CD14-positive monocyte (primary cell): Measurements from ENCODE around the gene RAB17. TPM values are rescaled to one million over a fixed set of nuclear protein-coding genes. Genes with fewer than 3 reads are reported as not detected.
A peak's percentile ranks its signal among the peaks of the same experiment; 100 is the strongest.
"Not testable (repeated sequence)": the region's sequence is repeated elsewhere in the genome, so short reads cannot be mapped to it uniquely, and the experiment has no call there.

Source experiments
- DNase-seq, 3 donors: peaks; one replicate each; pipeline ENCODE4 v3.0.0-alpha.2; 2011 to 2022
- H2AFZ ChIP-seq: 2 replicates; pipeline ENCODE4 v1.6.0; 2012; ENCODE audit warnings: mild to moderate bottlenecking, low read depth, low read length, inconsistent platforms; ENCODE audit not compliant: insufficient read depth, poor library complexity, severe bottlenecking
- H3K27ac ChIP-seq, 2 donors: 1 replicate in 1 of 2; 2 replicates in 1 of 2; pipeline ENCODE4 v1.5.1; 2012 to 2013; ENCODE audit warnings: low read length in 2 of 2, control low read depth in 1 of 2, inconsistent platforms in 1 of 2, low read depth in 1 of 2, mild to moderate bottlenecking in 1 of 2
- H3K27me3 ChIP-seq, 2 donors: one replicate each; pipeline versions ENCODE4 v1.6.0 to v1.6.1; 2011 to 2013; ENCODE audit warnings: low read length in 2 of 2; ENCODE audit not compliant: control insufficient read depth in 2 of 2, insufficient read depth in 2 of 2
- H3K36me3 ChIP-seq, 2 donors: replicated peaks in 1 of 2; 1 replicate in 1 of 2; 2 replicates in 1 of 2; pipeline versions ENCODE4 v1.5.1 to v1.6.1; 2012 to 2013; ENCODE audit warnings: low read length in 2 of 2, control low read depth in 1 of 2, inconsistent platforms in 1 of 2, mild to moderate bottlenecking in 1 of 2; ENCODE audit not compliant: insufficient read depth in 2 of 2, control insufficient read depth in 1 of 2
- H3K4me1 ChIP-seq, 2 donors: 1 replicate in 1 of 2; 2 replicates in 1 of 2; pipeline versions ENCODE4 v1.5.1 to v1.6.1; 2012 to 2013; ENCODE audit warnings: low read length in 2 of 2, control low read depth in 1 of 2, inconsistent platforms in 1 of 2, mild to moderate bottlenecking in 1 of 2, moderate library complexity in 1 of 2; ENCODE audit not compliant: insufficient read depth in 2 of 2, control insufficient read depth in 1 of 2
- H3K4me2 ChIP-seq: replicated peaks from 2 replicates; pipeline ENCODE3; 2012; ENCODE audit warnings: low read length, moderate library complexity, mild to moderate bottlenecking; ENCODE audit not compliant: poor library complexity, severe bottlenecking; ENCODE audit errors: extremely low read depth
- H3K4me3 ChIP-seq, 3 experiments: fragments of 200-600 bp in 1 of 3; sonication (generic) in 1 of 3; replicated peaks in 1 of 3; 1 replicate in 2 of 3; 2 replicates in 1 of 3; pipeline ENCODE4 v1.5.1; 2011 to 2013; ENCODE audit warnings: low read length in 3 of 3, mild to moderate bottlenecking in 3 of 3, control low read depth in 2 of 3, low read depth in 2 of 3, inconsistent platforms in 1 of 3, moderate library complexity in 1 of 3
- H3K79me2 ChIP-seq: 2 replicates; pipeline ENCODE4 v1.6.0; 2012; ENCODE audit warnings: mild to moderate bottlenecking, control low read depth, inconsistent platforms, low read length, moderate library complexity; ENCODE audit not compliant: insufficient read depth
- H3K9ac ChIP-seq: 2 replicates; pipeline ENCODE4 v1.6.0; 2017; ENCODE audit warnings: low read length, mild to moderate bottlenecking; ENCODE audit not compliant: insufficient read depth, poor library complexity, severe bottlenecking
- H3K9me3 ChIP-seq, 2 donors: replicated peaks in 1 of 2; 1 replicate in 1 of 2; 2 replicates in 1 of 2; pipeline versions ENCODE4 v1.5.1 to v1.6.1; 2012 to 2013; ENCODE audit warnings: low read length in 2 of 2, control low read depth in 1 of 2; ENCODE audit not compliant: control insufficient read depth in 1 of 2, insufficient read depth in 1 of 2
- H4K20me1 ChIP-seq: 2 replicates; pipeline ENCODE4 v1.6.0; 2012; ENCODE audit warnings: mild to moderate bottlenecking, low read length, control low read depth, moderate library complexity; ENCODE audit not compliant: insufficient read depth
- H3K27ac Mint-ChIP-seq, 7 donors: one replicate each; pipeline ENCODE4 v1.8.0; 2020; ENCODE audit warnings: mild to moderate bottlenecking in 7 of 7, mixed read lengths in 7 of 7, moderate library complexity in 6 of 7, inconsistent platforms in 2 of 7
- H3K27me3 Mint-ChIP-seq, 3 donors: one replicate each; pipeline ENCODE4 v1.8.0; 2021 to 2022; ENCODE audit warnings: low read depth in 3 of 3, mild to moderate bottlenecking in 3 of 3, mixed read lengths in 3 of 3, moderate library complexity in 3 of 3, inconsistent platforms in 1 of 3
- H3K36me3 Mint-ChIP-seq, 2 donors: one replicate each; pipeline ENCODE4 v1.8.0; 2020; ENCODE audit warnings: mixed read lengths in 2 of 2, inconsistent platforms in 1 of 2, mild to moderate bottlenecking in 1 of 2
- H3K4me1 Mint-ChIP-seq: one replicate; pipeline ENCODE4 v1.8.0; 2020; ENCODE audit warnings: mild to moderate bottlenecking, mixed read lengths
- H3K4me3 Mint-ChIP-seq, 2 donors: one replicate each; pipeline ENCODE4 v1.8.0; 2020; ENCODE audit warnings: mild to moderate bottlenecking in 2 of 2, mixed read lengths in 2 of 2, moderate library complexity in 1 of 2
- H3K9me3 Mint-ChIP-seq, 7 donors: one replicate each; pipeline ENCODE4 v1.8.0; 2020 to 2022; ENCODE audit warnings: mixed read lengths in 7 of 7, mild to moderate bottlenecking in 6 of 7, moderate library complexity in 6 of 7, inconsistent platforms in 2 of 7
- CTCF ChIP-seq: fragments of 200-600 bp; IDR thresholded peaks from one replicate; pipeline ENCODE4 v1.8.0; 2022; ENCODE audit warnings: antibody characterized with exemption, mild to moderate bottlenecking
- WGBS: methylation state at CpG from one replicate; pipeline ENCODE4 v1.1.5; 2013; ENCODE audit warnings: missing lambda C conversion rate; ENCODE audit not compliant: insufficient coverage; 5-methylcytosine and 5-hydroxymethylcytosine counted together
- intact Hi-C, 2 donors: fragments of 100-400 bp; cut with micrococcal nuclease; formaldehyde crosslinking; loops; one replicate each; pipeline versions ENCODE4 v1.15.0 to v1.15.1; 2023
- polyA plus RNA-seq, 3 donors: library from polyadenylated mRNA; depleted of rRNA in 1 of 3; unstranded in 2 of 3; stranded (reverse) in 1 of 3; fragments of 300-500 nt in 2 of 3; fragments of >200 nt in 1 of 3; fragmentation: Illumina TruSeq in 2 of 3; gene quantifications; 1 replicate in 2 of 3; 2 replicates in 1 of 3; pipeline ENCODE4 v1.2.3, GENCODE V29; 2012 to 2021

RAB17 gene
- polyA plus RNA-seq, 3 donors, result 0.13 to 0.35 TPM; not detected in 1

GRCh38 chr2:237613679-237614078, 23.1 kb upstream of the RAB17 start:
- no peaks in the 10 kb centered on the region for H4K20me1 ChIP-seq
- Mint-ChIP-seq H3K27ac (peak overlapping the region in 2 of 7 donors; percentile 20 to 36), H3K9me3 (peaks cover 0 to 2% (median 0%) of the 10 kb centered on the region in 7 donors), H3K36me3 (no peaks in the 10 kb centered on the region), H3K4me1 (peaks cover 39% of the 10 kb centered on the region), H3K4me3 (peak overlapping the region in 1 of 2 donors; percentile 56), H3K27me3 (peaks cover 3 to 11% (median 7%) of the 10 kb centered on the region in 3 donors)
- TF ChIP-seq CTCF, result no peak
- H3K9me3 ChIP-seq, result no peaks in the 10 kb centered on the region
- H3K79me2 ChIP-seq, result no peaks in the 10 kb centered on the region
- H3K27me3 ChIP-seq, result no peaks in the 10 kb centered on the region
- H2AFZ ChIP-seq, result peak overlapping the region; percentile 21
- no peak for DNase-seq
- intact Hi-C loops, result no loop called here
- H3K27ac ChIP-seq, result no peak overlapping the region
- peaks cover 28 to 38% of the 10 kb centered on the region in 2 donors for H3K4me1 ChIP-seq
- no peak overlapping the region for H3K9ac ChIP-seq
- peak overlapping the region; percentile 22 for H3K4me2 ChIP-seq
- H3K4me3 ChIP-seq, result no peak overlapping the region
- H3K36me3 ChIP-seq, result no peaks in the 10 kb centered on the region

- H3K9ac ChIP-seq, result no peak overlapping the region
- H3K9me3 ChIP-seq, result no peaks in the 10 kb centered on the region
- no peaks in the 10 kb centered on the region for H4K20me1 ChIP-seq
- H3K4me3 ChIP-seq, result no peak overlapping the region
- no peak overlapping the region for H3K27ac Mint-ChIP-seq
- no peak for TF ChIP-seq CTCF
- no peaks in the 10 kb centered on the region for H3K36me3 Mint-ChIP-seq
- peaks cover 0 to 2% (median 0%) of the 10 kb centered on the region in 7 donors for H3K9me3 Mint-ChIP-seq
- intact Hi-C loops, result no loop called here
- H3K79me2 ChIP-seq, result no peaks in the 10 kb centered on the region
- DNase-seq, result no peak
- peaks cover 28 to 37% of the 10 kb centered on the region in 2 donors for H3K4me1 ChIP-seq
- WGBS, result 98% methylated on average over 7 of the region's 10 CpGs
- no peak overlapping the region for H3K4me3 Mint-ChIP-seq
- H3K4me2 ChIP-seq, result no peak overlapping the region
- H3K36me3 ChIP-seq, result no peaks in the 10 kb centered on the region
- H3K4me1 Mint-ChIP-seq, result peaks cover 39% of the 10 kb centered on the region
- H3K27ac ChIP-seq, result no peak overlapping the region
- H2AFZ ChIP-seq, result no peak overlapping the region
- H3K27me3 ChIP-seq, result no peaks in the 10 kb centered on the region
- H3K27me3 Mint-ChIP-seq, result peaks cover 5 to 11% (median 10%) of the 10 kb centered on the region in 3 donors
Measured at GRCh38 chr2:237612527-237613357, 22.2 kb upstream of the RAB17 start.

- H3K9me3 ChIP-seq, H3K36me3 ChIP-seq, H3K4me2 ChIP-seq, H3K4me3 ChIP-seq, H3K27ac Mint-ChIP-seq, H3K27ac ChIP-seq, DNase-seq, H3K79me2 ChIP-seq, H4K20me1 ChIP-seq, H3K36me3 Mint-ChIP-seq, H3K9ac ChIP-seq, H3K27me3 ChIP-seq, H2AFZ ChIP-seq, H3K9me3 Mint-ChIP-seq, H3K4me3 Mint-ChIP-seq: not testable (repeated sequence)
- Mint-ChIP-seq H3K27me3 (peaks cover 3 to 13% (median 10%) of the 10 kb centered on the region in 3 donors), H3K4me1 (peaks cover 20% of the 10 kb centered on the region)
- WGBS, result 95% methylated on average over 4 of the region's 4 CpGs
- H3K4me1 ChIP-seq, result peaks cover 18% of the 10 kb centered on the region in 2 donors
- intact Hi-C loops, result loop anchor here in 1 of 2 donors (10.0 kb wide), 1 partner anchor 58 kb away; no protein-coding TSS in a partner anchor
Measured at GRCh38 chr2:237606522-237606921, 16.0 kb upstream of the RAB17 start.
